Measurements from ENCODE around the gene ADCY7. TPM values are rescaled to one million over a fixed set of nuclear protein-coding genes. Genes with fewer than 3 reads are reported as not detected.

The ADCY7 gene
- total and polyA plus RNA-seq, 9 of the 15 experiments (the other 6 are each of a cell fraction or from before 2014, with no cell fraction given), result 2.3 to 108 (median 28.6) TPM

- TF ChIP-seq ZBTB9 (CRISPR knock-in tag; IDR thresholded peaks at IDR 0.05) (0 out of 2 replicates have a peak, but pooled peaks have one; percentile 32), AFF4 (CRISPR knock-in tag; IDR thresholded peaks at IDR 0.05) (no peak), POLR2H (tag; IDR thresholded peaks at IDR 0.05; ENCODE audit: low read depth) (no peak), PYGO2 (tag; IDR thresholded peaks at IDR 0.05) (no peak), GABPA (tag; conservative IDR thresholded peaks at IDR 0.05; ENCODE audit: low read depth) (no peak), NONO (IDR thresholded peaks at IDR 0.05; ENCODE audit: low read depth in 2 of 2, low read length in 1 of 2) (no peak), HNRNPH1 (optimal IDR thresholded peaks at IDR 0.05; ENCODE audit: low read depth, low read length) (no peak), CTCF (IDR thresholded peaks at IDR 0.05 in 2 of 3, conservative IDR thresholded peaks at IDR 0.05 in 1 of 3; ENCODE audit: insufficient read depth in 2 of 3, low read depth in 1 of 3, low read length in 3 of 3) (no peak), CHD2 (IDR thresholded peaks at IDR 0.05; ENCODE audit: low read depth, low read length) (no peak), ZNF830 (CRISPR knock-in tag; IDR thresholded peaks at IDR 0.05) (no peak), STAG1 (CRISPR knock-in tag; IDR thresholded peaks at IDR 0.05; ENCODE audit: borderline replicate concordance) (no peak), CREBBP (IDR thresholded peaks at IDR 0.05; ENCODE audit: low read depth, low read length) (no peak), ARID1B (IDR thresholded peaks at IDR 0.05) (no peak), NFE2L1 (tag; IDR thresholded peaks at IDR 0.05; ENCODE audit: borderline replicate concordance, low read depth) (peak; percentile 94), SMARCB1 (IDR thresholded peaks at IDR 0.05; ENCODE audit: insufficient read length, low read depth) (no peak), NCOA4 (IDR thresholded peaks at IDR 0.05; ENCODE audit: partially characterized antibody) (peak; percentile 32), GATAD2A (IDR thresholded peaks at IDR 0.05) (no peak), NELFE (IDR thresholded peaks at IDR 0.05; ENCODE audit: insufficient read depth, insufficient read length) (no peak), FOXK2 (conservative IDR thresholded peaks at IDR 0.05 in 1 of 2, IDR thresholded peaks at IDR 0.05 in 1 of 2; ENCODE audit: low read depth in 2 of 2) (peak; percentile 33 to 34; a peak in 1 of 4 replicates), FOXA1 (IDR thresholded peaks at IDR 0.05; ENCODE audit: borderline replicate concordance) (no peak)
Measured at GRCh38 chr16:50263940-50264929, 2.1 kb upstream of the ADCY7 start (continued).
